Right renal cortex interstitium (tissue), 3 donors: ENCODE data around the gene ZBP1. TPM values are rescaled to one million over a fixed set of nuclear protein-coding genes. Genes with fewer than 3 reads are reported as not detected.

Source experiments
- DNase-seq, 3 donors: peaks; one replicate each; pipeline ENCODE4 v3.0.0-alpha.2; 2013; ENCODE audit warnings: low read depth in 3 of 3, low spot score in 2 of 3
- polyA plus RNA-seq, 3 donors: library from polyadenylated mRNA; unstranded; fragments of 120-200 nt; gene quantifications; one replicate each; pipeline ENCODE4 v1.2.1, GENCODE V29; 2013; ENCODE audit not compliant: insufficient read length in 3 of 3

ZBP1 gene
- polyA plus RNA-seq, 3 donors, result 0.06 to 0.21 TPM; not detected in 1

GRCh38 chr20:57576617-57577550 is 43.3 kb downstream of the ZBP1 start:
- DNase-seq, result no peak

- no peak for DNase-seq
Measured at GRCh38 chr20:57576002-57576401, 44.2 kb downstream of the ZBP1 start.

- DNase-seq, result no peak
Measured at GRCh38 chr20:57574954-57575353, 45.3 kb downstream of the ZBP1 start.

- DNase-seq, result no peak
Measured at GRCh38 chr20:57573894-57574293, 46.3 kb downstream of the ZBP1 start.

GRCh38 chr20:57573242-57573641 is 47.0 kb downstream of the ZBP1 start:
- no peak for DNase-seq

GRCh38 chr20:57571782-57572416 is 48.3 kb downstream of the ZBP1 start:
- DNase-seq, result no peak

GRCh38 chr20:57570920-57571319 is 49.3 kb downstream of the ZBP1 start:
- no peak for DNase-seq

- DNase-seq, result no peak
Measured at GRCh38 chr20:57570145-57570850, 49.9 kb downstream of the ZBP1 start.

GRCh38 chr20:57568960-57569359 is 51.3 kb downstream of the ZBP1 start:
- no peak for DNase-seq

- DNase-seq, result no peak
Measured at GRCh38 chr20:57568088-57568896, 51.9 kb downstream of the ZBP1 start.

- no peak for DNase-seq
Measured at GRCh38 chr20:57567471-57568079, 52.7 kb downstream of the ZBP1 start.

GRCh38 chr20:57566803-57567459 is 53.3 kb downstream of the ZBP1 start:
- DNase-seq, result no peak

GRCh38 chr20:57566399-57566798 is 53.8 kb downstream of the ZBP1 start:
- DNase-seq, result no peak

- no peak for DNase-seq
Measured at GRCh38 chr20:57564951-57565642, 55.1 kb downstream of the ZBP1 start.

GRCh38 chr20:57564180-57564802 is 55.9 kb downstream of the ZBP1 start:
- no peak for DNase-seq

- DNase-seq, result no peak
Measured at GRCh38 chr20:57563522-57563921, 56.7 kb downstream of the ZBP1 start.

- no peak for DNase-seq
Measured at GRCh38 chr20:57562541-57563465, 57.4 kb downstream of the ZBP1 start.
